Stimulated activated CD4-positive, alpha-beta T cell treated with anti-CD3 and anti-CD28 coated beads, Interleukin-4, amount 100 ng/mL, for 24 hours (primary cell): ENCODE data around the gene GNG12.

Experiments
- DNase-seq: peaks from one replicate; pipeline ENCODE4 v3.0.0-alpha.2; 2020

The GNG12 gene

DNA sequence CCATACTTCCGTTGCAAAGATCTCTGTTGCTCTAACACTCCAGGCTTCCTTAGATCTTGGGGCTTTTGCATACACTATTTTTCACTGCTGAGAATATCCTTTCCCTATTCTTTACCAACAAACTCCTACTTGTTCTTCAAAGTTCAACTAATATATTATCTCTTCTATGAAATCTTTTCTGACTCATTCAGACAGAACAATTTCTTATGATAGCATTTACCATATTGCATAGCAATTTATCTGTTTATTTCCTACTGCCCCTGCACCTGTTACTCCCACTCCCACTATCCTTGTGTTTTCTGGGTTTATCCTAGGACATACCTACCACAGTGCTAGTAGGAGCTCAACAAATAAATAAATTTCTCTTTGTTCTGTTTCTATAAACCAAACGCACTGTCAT is 137.3 kb downstream of the GNG12 start:
- no peak for DNase-seq

DNA sequence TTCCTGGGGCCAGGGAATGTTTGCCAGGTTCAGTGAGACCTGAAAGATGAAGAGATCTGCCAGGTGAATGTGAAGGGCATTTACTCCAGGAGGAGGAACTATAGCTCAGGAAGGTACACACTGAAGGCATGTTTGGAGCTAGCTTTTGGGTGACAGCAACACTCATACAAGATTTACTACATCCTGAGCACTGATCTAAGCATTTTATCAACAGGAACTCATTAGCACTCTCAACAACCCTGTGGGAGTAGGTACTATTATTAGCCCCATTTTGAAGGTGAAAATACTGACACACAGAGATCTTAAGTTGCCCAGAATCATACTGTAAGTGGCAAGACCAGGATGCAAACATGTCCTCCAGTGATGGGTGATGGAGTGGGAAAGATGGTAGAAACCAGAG is 141.6 kb downstream of the GNG12 start:
- no peak for DNase-seq

DNA sequence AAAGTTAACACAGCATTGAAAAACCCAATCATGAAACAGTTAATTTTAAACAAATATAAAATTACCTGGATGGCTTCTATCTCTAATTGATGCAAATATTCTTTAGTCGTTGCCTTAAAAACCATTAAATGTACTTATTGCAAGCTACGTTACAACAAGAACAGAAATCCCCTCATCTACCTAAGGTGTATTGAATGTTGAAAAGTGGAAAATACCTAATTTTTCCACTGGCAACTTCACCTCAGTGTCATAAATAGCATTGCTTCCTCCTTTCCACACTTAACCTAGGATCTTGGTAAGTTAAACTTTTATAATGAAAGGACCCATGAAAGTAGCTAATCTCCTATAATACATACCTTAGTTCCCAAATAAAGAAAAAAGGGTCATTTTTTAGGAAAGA is 142.9 kb downstream of the GNG12 start:
- DNase-seq: no peak

DNA sequence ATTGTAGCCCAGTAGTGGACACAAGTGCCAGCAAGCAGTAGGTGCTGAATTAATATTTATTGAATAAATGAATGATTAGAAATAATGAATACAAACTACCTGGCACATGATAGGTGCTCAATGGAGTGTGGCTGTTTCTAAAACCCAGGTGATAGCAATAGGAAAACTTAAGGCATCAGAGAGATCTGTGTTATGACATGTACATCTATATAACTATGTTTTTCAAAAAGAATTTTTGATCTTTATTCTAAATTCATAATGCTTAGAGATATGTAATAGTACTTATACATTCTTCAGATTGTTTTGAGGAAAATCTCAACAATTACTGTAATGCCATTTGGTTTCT is 143.3 kb downstream of the GNG12 start:
- DNase-seq: no peak

DNA sequence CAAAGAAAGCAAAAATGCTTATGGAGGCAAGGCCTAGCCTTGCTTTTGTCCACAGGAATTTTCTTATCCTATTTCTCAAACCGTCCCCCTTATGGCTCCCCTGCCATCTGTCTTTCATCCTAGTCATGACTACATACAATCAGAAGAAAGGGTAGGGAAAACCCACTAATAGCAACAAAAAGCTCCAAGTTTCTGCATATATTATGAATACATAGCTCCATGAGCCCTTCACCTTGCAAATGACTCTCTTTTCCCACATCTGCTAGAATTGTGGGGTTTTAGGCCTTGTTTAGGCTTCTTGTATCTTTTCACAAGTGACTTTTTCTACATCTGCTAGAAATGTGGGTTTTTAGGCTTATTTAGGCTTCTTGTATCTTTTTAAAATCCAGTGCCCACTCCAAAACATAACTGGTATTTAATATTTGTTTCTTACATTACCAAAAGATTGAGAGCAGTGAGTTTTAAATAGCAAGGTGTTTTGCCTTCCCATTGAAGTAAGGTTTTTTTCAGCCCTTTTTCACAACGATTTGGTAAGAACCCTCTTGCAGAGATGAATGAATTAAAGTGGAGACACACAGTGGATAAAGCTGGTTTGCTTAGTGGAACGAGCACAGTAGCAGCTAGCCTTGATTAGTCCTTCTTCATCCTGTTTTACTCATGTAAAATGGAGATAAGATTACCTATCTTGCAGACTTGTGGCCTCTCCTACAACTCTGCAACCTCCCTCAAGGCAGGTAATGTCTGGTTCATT is 143.8 kb downstream of the GNG12 start:
- DNase-seq: no peak

DNA sequence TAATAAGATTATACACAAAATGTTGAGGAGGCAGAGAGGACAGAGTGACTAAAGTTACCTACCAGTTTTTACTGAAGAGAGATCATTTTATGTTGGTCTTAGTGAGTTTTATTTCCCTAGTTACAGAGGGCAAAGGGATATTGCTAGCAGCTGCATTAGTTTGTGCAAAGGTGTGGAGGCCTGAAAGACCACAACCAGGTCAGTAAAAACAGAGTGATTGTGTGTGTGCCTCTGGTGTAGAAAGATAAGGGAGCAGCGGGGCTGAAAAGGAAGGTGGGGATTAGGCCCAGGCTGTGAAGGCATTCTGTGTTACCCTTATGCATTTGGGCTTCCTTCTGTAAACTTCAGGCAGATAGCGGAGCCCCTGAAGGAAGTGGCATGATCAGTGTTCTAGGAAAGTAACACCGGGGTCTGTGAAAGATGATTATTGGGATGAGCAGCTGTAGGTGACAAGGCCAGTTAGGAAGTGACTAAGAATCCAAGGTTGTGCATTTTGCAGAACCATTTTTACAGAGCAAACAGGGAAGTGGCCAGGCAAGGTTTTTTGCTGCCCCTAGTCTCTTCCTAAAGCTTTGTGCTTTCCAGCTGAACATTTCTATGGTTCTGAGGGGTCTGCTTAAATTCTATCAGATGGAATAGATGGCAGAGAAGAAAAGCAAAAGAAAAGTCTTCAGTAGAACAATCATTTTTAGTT is 144.6 kb downstream of the GNG12 start:
- no peak for DNase-seq

DNA sequence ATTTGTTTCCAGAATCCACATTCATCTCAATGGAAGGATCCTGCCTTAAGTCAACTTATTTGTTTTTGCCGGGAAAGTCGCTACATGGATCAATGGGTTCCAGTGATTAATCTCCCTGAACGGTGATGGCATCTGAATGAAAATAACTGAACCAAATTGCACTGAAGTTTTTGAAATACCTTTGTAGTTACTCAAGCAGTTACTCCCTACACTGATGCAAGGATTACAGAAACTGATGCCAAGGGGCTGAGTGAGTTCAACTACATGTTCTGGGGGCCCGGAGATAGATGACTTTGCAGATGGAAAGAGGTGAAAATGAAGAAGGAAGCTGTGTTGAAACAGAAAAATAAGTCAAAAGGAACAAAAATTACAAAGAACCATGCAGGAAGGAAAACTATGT is 145.6 kb downstream of the GNG12 start:
- DNase-seq: no peak

DNA sequence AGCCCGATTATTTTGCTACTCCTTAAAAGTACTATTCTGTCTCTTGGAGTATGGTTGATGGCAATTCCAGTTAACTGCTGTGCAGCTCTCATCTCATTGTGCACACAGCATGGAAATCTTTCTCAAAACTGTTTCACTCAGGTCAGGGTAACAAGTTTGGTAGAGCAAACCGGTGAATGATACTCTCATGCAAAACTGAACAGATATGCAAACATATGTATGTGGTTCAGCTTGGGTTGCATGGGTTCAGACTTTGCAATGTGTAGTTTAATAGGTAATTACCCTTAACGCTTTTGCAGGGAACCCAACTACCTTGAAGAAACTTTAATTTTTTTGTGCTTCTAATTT is 146.1 kb downstream of the GNG12 start:
- no peak for DNase-seq

DNA sequence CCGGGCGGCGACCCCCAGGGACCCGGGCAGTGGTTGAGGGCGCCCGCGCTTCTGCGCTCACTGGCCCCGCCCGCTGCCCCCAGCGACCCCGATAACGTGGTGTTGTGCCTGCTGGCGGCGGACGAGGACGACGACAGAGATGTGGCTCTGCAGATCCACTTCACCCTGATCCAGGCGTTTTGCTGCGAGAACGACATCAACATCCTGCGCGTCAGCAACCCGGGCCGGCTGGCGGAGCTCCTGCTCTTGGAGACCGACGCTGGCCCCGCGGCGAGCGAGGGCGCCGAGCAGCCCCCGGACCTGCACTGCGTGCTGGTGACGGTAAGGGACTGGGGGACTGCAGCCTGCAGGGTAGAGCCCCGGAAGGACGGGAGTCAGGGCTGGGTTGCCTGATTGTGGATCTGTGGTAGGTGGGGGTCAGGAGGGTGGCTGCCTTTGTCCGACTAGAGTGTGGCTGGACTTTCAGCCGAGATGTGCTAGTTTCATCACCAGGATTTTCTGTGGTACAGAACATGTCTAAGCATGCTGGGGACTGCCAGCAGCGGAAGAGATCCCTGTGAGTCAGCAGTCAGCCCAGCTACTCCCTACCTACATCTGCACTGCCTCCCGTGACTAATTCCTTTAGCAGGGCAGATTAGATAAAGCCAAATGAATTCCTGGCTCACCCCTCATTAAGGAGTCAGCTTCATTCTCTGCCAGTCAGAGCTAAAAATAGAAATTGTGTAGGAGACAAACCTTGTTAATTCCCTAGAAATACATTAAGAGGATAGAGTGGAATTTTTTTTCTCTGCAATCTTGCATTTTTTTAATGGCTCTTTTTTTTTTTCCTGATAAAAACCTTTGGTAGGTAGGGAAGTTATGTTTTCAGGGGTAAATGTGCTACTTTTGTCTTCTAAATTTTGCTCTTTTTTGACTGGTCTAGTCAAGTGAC is 146.7 kb downstream of the GNG12 start:
- peak; percentile 63 for DNase-seq

DNA sequence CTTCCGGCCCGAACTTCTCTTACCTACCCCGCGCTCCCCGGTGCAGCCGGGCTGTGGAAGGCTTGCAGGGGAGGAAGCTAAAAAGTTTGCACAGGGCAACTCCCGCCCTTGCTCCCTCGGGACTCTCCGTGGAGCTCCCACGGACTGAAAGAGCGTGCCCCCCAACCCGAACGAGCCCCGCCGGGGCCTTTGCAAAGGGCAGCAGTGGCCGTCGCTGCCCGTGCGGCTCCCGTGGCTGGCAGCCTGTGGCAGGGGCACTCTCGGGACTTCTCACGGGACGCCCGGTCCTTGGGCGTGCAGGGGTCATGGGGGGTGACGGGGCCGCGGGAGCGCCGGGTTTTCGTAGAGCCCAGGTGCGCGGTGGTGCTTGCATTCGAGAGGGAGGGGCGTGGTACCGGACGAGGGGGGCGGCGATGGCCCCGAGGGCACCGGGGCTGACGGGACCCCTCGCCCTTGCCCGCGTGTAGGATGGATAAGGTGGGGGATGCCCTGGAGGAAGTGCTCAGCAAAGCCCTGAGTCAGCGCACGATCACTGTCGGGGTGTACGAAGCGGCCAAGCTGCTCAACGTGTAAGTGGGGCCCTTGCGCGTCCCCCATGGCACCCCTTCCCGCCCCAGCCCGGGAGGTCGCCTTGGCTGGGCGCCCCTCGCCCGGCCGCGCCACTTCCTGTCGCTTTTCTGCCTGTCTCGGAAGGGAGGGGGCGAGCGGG is 147.6 kb downstream of the GNG12 start:
- peak; percentile 61 for DNase-seq

DNA sequence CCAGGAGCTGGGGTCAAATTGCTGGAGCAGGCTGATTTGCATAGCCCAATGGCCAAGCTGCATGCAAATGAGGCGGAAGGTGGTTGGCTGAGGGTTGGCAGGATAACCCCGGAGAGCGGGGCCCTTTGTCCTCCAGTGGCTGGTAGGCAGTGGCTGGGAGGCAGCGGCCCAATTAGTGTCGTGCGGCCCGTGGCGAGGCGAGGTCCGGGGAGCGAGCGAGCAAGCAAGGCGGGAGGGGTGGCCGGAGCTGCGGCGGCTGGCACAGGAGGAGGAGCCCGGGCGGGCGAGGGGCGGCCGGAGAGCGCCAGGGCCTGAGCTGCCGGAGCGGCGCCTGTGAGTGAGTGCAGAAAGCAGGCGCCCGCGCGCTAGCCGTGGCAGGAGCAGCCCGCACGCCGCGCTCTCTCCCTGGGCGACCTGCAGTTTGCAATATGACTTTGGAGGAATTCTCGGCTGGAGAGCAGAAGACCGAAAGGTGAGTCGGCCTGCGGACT is 148.2 kb downstream of the GNG12 start, which contains the start of gene GADD45A:
TSS of gene GADD45A (plus strand) at position 135 of the 491 bp plus-strand sequence. CDS start at position 429, 294 bp downstream.
- peak; percentile 95 for DNase-seq

DNA sequence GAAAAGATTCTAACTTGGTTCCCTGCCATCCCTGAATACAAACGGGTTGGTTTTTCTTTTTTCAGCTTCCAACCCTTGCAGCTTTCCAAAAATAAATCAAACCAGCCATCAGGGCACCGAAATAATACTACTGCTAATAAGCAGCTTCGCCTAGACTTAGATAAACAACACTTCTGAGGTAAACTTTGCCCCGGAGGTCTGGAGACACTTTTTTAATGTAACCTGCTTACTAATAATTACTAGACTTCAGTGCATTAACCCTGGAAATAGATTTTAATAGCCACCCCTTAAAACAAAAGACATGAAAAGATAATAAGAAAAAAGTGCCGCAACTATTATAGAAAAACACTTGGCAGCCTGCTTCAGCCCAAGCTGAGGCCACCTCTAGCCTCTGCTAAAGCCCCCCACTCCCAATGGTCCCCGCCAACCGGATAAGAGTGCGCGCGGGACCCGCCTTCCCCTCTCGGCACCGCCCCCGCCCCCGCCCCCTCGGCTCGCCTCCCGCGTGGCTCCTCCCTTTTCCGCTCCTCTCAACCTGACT is 148.7 kb downstream of the GNG12 start:
- DNase-seq: no peak

DNA sequence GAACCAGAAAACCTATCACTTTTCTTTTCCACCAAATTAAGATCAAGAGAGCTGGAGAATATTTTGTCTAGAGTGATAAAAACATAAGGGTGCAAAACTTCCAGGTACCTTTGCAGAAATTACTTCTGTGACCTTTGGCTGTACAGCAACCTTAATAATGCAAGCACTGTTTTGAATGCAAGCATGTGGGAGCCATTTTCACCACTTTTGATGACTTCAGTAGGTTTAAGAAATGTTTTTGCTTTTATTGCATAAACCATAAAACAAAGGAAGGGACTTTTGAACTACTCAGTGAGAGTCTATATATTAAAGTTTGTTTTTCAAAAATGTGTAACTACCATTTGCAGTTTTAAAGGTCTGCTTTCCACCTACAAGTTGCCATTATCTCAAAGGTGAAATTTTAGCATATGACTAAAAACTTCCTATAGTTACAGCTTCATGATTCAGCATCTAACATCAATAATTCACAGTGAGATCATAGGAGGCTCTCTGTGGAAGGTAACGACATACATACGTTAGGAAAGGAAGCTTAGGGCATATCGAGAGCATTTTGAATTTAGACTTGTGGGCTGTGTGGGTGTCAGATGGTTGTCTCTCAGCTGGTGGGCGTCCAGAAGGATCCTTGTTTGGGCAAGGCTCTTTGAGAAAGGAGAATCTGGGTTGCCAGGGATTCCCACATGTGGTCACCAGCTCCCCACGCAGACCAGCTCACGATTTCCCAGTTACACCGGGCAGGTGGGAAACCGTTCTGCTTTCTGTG is 149.3 kb downstream of the GNG12 start:
- peak; percentile 68 for DNase-seq

DNA sequence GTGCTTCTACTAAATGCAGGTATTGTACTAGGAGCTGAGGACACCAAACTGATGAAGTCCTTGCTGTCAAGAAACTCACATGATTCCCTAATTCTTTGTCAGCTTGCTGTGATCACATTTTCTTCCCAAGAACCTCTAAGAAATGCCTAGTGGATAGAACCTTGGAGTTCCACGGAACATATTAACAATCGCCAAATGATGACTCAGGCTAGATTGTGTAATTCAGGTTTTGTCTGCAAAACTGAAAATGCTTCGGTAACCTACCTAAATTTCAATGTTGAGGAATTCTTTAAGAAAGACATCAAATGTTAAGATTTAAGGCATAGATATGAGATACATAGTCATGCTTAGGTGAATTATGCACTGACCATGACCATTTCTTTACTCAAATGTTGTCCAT is 150.0 kb downstream of the GNG12 start:
- DNase-seq: no peak

DNA sequence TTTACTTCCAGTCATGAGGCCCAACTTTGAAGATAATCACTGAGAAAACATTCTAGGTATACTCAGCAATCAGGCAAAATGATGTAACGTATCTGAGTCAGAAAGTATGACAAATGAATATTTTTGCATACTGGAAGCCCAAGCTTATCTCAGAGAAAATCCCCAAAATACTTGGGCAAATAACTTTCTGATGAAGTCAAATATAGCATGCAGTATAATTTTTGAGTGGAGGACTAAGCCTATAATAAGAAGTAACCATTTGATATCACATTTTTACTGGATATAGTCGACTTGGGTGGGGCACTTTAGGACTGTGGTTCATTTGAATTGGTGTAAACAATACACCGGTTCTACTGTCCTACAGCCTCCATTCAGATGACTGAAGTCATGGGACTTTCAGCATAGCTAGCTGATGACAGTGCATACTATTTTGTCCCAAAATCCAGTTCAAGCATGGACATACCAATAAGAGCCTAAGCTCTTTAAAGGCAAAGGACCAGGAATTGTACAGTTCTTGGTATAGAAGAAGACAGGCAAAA is 150.5 kb downstream of the GNG12 start:
- DNase-seq: no peak

DNA sequence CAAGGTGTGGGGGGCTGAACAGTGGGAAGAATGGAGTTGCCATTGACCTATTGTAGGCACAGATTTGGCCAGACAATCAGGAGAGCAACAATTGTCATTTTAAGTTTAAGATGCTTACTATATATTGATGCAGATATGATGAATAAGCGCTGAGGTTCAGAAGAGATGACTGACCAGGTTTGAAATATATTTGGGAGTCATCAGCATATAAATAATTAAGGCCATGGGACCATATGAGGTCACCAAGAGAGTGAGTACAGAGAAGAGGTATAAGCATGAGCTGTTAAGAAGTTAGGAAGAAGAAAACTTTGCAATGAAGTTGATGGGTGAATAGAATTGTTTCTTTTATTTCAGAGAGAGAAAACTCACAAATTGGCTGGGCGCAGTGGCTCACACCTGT is 152.8 kb downstream of the GNG12 start:
- DNase-seq: no peak

DNA sequence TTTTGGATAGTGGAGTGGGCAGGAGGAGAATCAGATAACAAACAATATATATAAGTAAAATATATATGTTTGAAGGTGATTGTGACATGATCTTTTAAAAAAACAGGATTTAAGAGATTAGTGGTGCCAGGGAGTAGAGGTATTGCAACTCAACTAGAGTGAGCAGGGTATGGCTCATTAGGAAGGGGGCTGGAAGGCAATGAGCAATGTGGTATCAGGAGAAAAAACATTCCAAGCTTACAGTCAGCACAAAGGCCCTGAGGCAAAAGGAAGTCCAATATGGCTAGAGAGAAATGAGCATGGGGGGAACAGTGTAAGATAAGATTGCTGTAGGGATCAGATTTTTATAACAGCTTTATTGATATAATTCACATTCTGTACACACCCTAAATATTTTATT is 153.6 kb downstream of the GNG12 start:
- no peak for DNase-seq

DNA sequence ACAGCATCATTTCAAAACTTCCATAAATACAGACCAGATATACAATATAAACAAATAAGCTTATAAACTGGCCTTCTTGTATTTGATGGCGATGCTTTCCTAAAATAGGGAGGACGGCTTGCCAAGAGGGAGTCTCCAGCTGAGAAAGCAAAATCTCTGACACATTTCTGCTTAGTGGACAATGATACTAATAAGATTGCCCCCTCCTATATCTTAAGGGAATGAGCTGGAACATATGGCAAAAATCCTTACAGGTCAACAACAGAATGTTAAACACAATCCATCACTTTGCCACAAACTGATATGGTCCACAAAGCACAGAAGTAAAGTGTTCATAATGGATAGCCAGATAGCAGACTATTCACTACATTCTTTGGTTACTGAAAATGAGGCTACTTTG is 155.3 kb downstream of the GNG12 start:
- DNase-seq: no peak

DNA sequence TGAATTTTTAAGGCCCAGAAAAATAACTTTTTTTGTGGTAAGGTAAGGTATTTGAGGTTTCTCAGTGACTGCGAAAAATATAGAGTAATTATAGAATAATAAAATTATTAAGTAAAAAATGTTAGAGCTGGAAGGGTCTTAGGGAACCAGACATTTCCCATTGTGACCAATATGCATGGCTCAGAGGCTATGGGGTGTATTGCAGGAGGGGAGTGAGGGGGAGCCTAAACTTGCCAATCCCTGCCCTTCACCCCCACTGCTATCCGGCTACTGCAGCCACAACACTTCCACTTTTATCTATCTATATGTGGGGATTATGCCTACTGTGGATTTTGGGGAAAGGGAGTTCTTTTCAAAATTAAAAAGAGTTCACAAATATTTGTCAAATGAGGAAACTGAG is 155.9 kb downstream of the GNG12 start:
- DNase-seq: no peak

DNA sequence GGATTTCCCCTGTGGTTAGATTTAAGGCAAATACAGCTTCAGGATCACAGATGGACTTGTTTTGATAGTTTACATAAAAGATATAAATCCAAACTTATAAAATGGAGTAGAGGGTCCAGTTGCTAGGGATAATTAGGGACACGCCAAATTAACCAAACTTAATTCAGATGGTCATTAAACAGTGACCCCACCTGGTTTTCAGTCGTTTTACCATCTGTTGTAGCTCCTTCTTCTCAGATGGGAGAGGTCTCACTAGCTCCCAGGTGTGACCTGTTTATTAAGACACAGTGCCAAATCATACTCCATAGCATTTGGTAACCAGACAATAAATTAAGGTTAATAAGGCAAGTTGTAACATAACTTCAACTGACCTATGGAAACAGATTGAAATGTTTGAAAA is 156.3 kb downstream of the GNG12 start:
- DNase-seq: no peak

DNA sequence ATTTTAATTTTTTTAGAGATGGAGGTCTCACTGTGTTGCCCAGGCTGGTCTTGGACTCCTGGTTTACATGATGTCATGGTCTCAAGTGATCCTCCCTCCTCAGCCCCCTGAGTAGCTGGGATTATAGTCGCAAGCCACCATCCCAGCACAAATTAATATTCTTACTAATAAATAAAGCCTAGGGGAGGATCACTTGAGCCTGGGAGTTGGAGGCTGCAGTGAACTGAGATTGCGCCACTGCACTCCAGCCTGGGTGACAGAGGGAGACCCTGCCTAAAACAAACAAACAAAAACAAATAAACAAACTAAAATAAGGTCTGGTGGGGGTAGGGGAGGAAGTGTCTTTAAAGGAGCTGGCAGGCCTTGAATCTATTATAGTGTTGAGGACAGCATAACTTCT is 157.0 kb downstream of the GNG12 start:
- no peak for DNase-seq

DNA sequence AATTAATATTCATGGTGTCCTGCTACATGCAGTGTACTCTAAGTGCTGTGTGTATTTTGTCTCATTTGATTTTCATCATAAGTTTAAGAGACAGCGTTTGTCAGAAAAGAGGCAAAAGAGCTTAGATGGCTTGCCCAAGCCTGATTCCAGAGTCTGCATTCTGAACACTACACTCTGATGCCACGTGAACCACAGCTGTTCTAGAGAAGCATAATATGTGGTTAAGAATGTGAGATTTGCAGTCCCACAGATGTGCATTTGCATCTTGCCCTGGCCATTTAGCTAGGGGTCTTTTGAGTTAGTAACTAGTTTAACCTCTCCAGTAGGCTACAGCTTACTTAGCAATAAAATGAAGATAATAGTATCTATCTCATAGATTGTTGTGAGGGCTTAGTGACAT is 157.5 kb downstream of the GNG12 start:
- DNase-seq: no peak
